Right lobe of liver (tissue), 6 donors: ENCODE data around the gene MAN2B2. TPM values are rescaled to one million over a fixed set of nuclear protein-coding genes. Genes with fewer than 3 reads are reported as not detected.

Experiments
- ATAC-seq, 4 donors: fragments of 200-7000 bp; cut with Tn5 transposase; one replicate each; pipeline ENCODE4 v1.9.1; 2020; ENCODE audit warnings: mild to moderate bottlenecking in 4 of 4, moderate library complexity in 4 of 4
- DNase-seq, 3 donors: peaks; one replicate each; pipeline ENCODE4 v3.0.0-alpha.2; 2020
- H3K27ac ChIP-seq, 3 donors: fragments of 200-600 bp; one replicate each; pipeline ENCODE4 v1.8.0; 2022
- H3K27me3 ChIP-seq, 2 donors: fragments of 200-600 bp; one replicate each; pipeline ENCODE4 v1.8.0; 2022
- H3K36me3 ChIP-seq, 4 donors: fragments of 200-600 bp; sonication (generic) in 1 of 4; one replicate each; pipeline versions ENCODE4 v1.5.1 to v1.8.0; 2017 to 2022; ENCODE audit warnings: control low read depth in 1 of 4
- H3K4me1 ChIP-seq, 4 donors: fragments of 200-600 bp; sonication (generic) in 1 of 4; one replicate each; pipeline versions ENCODE4 v1.5.1 to v1.8.0; 2017 to 2022; ENCODE audit warnings: control low read depth in 1 of 4
- H3K4me3 ChIP-seq, 3 donors: fragments of 200-600 bp; one replicate each; pipeline ENCODE4 v1.8.0; 2022
- H3K9me3 ChIP-seq, 4 donors: fragments of 200-600 bp; sonication (generic) in 1 of 4; one replicate each; pipeline versions ENCODE4 v1.5.1 to v1.8.0; 2017 to 2022; ENCODE audit warnings: control low read depth in 1 of 4
- POLR2A ChIP-seq: fragments of 450-650 bp; IDR thresholded peaks from one replicate; pipeline ENCODE4 v1.6.1; 2017; ENCODE audit warnings: antibody characterized with exemption, mild to moderate bottlenecking
- WGBS: methylation state at CpG from one replicate; pipeline ENCODE4 v1.1.6; 2018; ENCODE audit warnings: low coverage, low lambda C conversion rate; ENCODE audit not compliant: insufficient coverage; ENCODE audit errors: missing lambda C conversion rate; 5-methylcytosine and 5-hydroxymethylcytosine counted together
- intact Hi-C, 2 donors: fragments of 100-400 bp; cut with DNase I; formaldehyde crosslinking; loops; one replicate each; pipeline versions ENCODE4 v1.11.2 to v1.14.1; 2022
- total RNA-seq, 6 experiments: library from RNA; depleted of rRNA in 2 of 6; stranded (reverse); fragments of >200 nt in 2 of 6; fragmentation: NEBNext Ultra II Directional in 3 of 6; extraction: Animal tissue kit (Norgen Biotek cat#: 25700) in 3 of 6; gene quantifications; one replicate each; pipeline versions ENCODE4 v1.1.0 to v1.2.4, GENCODE V29; 2016 to 2023
- TF ChIP-seq, protein P1 (sequence below), 4 donors: fragments of 200-600 bp in 3 of 4; fragments of 450-650 bp in 1 of 4; IDR thresholded peaks; one replicate each; pipeline versions ENCODE4 v1.5.1 to v1.8.0; 2016 to 2022; ENCODE audit warnings: antibody characterized with exemption in 4 of 4, mild to moderate bottlenecking in 2 of 4
- donor health status: DM: no; HTN: yes; CAD: no.
- donor health status: DM: no; HTN: no; CAD: no.
- donor health status: DM: no; HTN: no; CAD: no.
- donor health status: DM: no; HTN: yes; CAD: no.
- donor health status: DM: no; HTN: yes; CAD: no.

The MAN2B2 gene
- total RNA-seq, 6 experiments from 2014 or later: 22.3 to 34.1 (median 27.5) TPM

DNA sequence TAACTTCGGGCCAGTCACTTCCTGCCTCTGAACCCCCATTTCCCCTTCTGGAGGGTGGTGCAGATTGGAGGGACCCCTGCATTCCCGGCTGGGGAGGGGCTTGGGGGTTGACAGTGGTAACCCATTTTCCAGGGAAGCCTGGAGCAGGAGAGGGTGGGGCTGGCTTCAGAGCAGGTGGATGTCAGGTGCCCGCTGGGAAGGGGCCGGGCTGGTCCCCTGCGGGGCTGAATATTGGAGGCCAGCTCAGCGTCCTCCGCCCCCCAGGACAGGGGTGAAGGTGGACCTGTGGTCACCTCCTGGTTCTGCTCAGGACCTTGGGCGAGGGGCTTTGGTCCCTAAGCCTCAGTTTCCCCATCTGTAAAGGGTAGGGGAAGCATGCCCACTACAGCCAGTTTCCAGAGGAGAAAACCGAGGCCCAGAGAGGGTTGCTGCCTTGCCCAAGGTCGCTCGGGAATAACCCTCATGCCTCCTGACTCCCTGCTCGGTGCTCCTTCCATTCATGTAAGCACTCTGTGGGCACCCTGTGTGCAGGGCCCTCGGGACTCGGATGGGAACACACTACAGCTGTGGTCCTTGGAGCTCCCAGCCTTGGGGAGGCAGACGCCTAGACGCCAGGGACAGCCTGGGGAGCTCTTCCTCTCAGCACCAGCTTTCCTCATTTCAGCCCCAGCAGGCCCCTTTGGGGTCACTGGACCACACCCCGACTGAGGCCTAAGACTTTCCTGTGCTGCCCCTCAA, 683 bp downstream of the MAN2B2 start:
- no peaks in the 10 kb centered on the region for H3K9me3 ChIP-seq
- TF ChIP-seq, protein P1, sequence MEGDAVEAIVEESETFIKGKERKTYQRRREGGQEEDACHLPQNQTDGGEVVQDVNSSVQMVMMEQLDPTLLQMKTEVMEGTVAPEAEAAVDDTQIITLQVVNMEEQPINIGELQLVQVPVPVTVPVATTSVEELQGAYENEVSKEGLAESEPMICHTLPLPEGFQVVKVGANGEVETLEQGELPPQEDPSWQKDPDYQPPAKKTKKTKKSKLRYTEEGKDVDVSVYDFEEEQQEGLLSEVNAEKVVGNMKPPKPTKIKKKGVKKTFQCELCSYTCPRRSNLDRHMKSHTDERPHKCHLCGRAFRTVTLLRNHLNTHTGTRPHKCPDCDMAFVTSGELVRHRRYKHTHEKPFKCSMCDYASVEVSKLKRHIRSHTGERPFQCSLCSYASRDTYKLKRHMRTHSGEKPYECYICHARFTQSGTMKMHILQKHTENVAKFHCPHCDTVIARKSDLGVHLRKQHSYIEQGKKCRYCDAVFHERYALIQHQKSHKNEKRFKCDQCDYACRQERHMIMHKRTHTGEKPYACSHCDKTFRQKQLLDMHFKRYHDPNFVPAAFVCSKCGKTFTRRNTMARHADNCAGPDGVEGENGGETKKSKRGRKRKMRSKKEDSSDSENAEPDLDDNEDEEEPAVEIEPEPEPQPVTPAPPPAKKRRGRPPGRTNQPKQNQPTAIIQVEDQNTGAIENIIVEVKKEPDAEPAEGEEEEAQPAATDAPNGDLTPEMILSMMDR (IDR thresholded peaks at IDR 0.05): no peak
- no peak for TF ChIP-seq POLR2A
- H3K4me3 ChIP-seq: peak overlapping the region; percentile 71 to 97 (median 94)
- no CpG with 5 or more reads among the region's 17 CpGs for WGBS
- intact Hi-C loops: no loop called here
- H3K27me3 ChIP-seq: no peaks in the 10 kb centered on the region
- peaks cover 0 to 16% (median 1%) of the 10 kb centered on the region in 4 donors for H3K36me3 ChIP-seq
- DNase-seq: no peak
- peak overlapping the region in 2 of 3 donors; percentile 65 for H3K27ac ChIP-seq
- H3K4me1 ChIP-seq: peaks cover 0 to 20% (median 10%) of the 10 kb centered on the region in 4 donors
- ATAC-seq: no peak

DNA sequence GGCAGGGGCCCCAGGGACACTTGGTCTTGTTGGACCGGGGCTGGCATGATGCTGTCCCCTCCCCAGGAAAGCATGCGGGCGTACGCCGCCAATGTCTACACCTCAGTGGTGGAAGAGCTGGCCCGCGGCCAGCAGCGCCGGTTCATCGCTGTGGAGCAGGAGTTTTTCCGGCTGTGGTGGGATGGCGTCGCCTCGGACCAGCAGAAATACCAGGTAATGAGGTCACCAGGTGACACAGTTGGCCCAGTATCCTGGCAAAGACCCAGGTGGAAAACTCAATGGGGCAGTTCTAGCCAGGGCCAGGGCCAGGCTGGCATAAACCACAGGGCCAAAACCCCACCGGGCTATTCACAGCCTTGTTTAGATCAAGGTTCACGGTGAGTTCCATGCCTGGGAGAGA, 1.5 kb downstream of the MAN2B2 start:
- no peaks in the 10 kb centered on the region for H3K27me3 ChIP-seq
- peaks cover 0 to 20% (median 10%) of the 10 kb centered on the region in 4 donors for H3K4me1 ChIP-seq
- peak; percentile 72 to 78 (median 74) for ATAC-seq
- H3K27ac ChIP-seq: peak overlapping the region in 2 of 3 donors; percentile 30 to 61
- WGBS: 20% methylated on average over 1 of the region's 16 CpGs
- H3K4me3 ChIP-seq: no peak overlapping the region
- peaks cover 0 to 20% (median 1%) of the 10 kb centered on the region in 4 donors for H3K36me3 ChIP-seq
- peak; percentile 88 to 95 (median 89) for DNase-seq
- TF ChIP-seq, protein P1 (IDR thresholded peaks at IDR 0.05): no peak
- no peak for TF ChIP-seq POLR2A
- intact Hi-C loops: no loop called here
- H3K9me3 ChIP-seq: no peaks in the 10 kb centered on the region

DNA sequence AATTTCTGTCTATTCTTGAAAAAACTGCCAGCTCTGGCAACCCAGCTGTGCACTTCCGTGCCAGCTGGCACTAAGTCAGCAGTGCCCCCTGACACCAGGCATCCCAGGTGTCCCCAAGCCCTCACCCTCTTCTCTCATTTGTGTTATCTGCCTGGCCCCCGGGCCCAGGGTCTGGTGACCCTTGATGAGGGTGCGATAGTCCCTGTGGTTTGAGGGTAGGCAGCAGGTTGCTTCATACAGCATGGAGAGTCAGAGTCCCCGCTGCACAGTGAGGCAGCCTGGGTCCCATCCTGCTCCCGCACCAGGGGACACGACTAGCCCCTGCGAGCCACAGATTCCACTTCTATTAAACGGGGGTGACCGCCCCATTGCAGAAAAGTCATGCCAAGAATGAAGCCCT, 1.9 kb downstream of the MAN2B2 start:
- Histone ChIP-seq H3K27ac (peak overlapping the region in 2 of 3 donors; percentile 30 to 61), H3K4me1 (peaks cover 0 to 20% (median 10%) of the 10 kb centered on the region in 4 donors)
- 53% methylated on average over 3 of the region's 9 CpGs for WGBS

DNA sequence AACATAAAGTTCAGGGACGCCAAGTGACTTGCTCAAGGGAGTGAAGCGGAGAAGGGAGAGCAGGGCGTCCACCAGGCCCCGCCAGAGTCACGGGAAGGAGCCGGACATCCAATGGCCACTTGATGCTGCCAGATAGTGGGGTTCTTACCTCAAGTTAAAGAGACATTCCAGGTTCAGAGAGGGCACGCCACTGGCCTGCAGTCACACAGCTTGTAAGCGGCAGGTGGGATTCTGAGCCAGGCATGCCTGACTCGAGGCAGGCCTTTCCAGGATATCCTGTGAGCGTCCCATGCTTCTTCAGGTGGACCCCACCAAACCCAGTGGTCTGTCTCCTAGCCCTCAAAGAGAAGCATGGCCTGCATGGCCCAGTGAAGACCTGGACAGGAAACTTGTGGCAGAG, 2.4 kb downstream of the MAN2B2 start:
- WGBS: 94% methylated on average over 5 of the region's 10 CpGs
- TF ChIP-seq POLR2A: no peak
- TF ChIP-seq, protein P1 (IDR thresholded peaks at IDR 0.05): no peak
- H3K9me3 ChIP-seq: no peaks in the 10 kb centered on the region
- no peak for DNase-seq
- peaks cover 0 to 20% (median 10%) of the 10 kb centered on the region in 4 donors for H3K4me1 ChIP-seq
- H3K27ac ChIP-seq: no peak overlapping the region
- peaks cover 0 to 20% (median 1%) of the 10 kb centered on the region in 4 donors for H3K36me3 ChIP-seq
- no peak overlapping the region for H3K4me3 ChIP-seq
- no peak for ATAC-seq
- intact Hi-C loops: no loop called here
- no peaks in the 10 kb centered on the region for H3K27me3 ChIP-seq

More for the DNA sequence above, 1.9 kb downstream of the MAN2B2 start:
- H3K27me3 ChIP-seq: no peaks in the 10 kb centered on the region
- H3K9me3 ChIP-seq: no peaks in the 10 kb centered on the region
- H3K4me3 ChIP-seq: no peak overlapping the region
- ATAC-seq (no peak), DNase-seq (no peak)
- intact Hi-C loops: no loop called here
- TF ChIP-seq POLR2A: no peak
- TF ChIP-seq, protein P1 (IDR thresholded peaks at IDR 0.05): no peak
- peaks cover 0 to 20% (median 1%) of the 10 kb centered on the region in 4 donors for H3K36me3 ChIP-seq
